Lung (tissue), 12 donors: ENCODE results near the gene JPH2. TPM values are rescaled to one million over a fixed set of nuclear protein-coding genes. Genes with fewer than 3 reads are reported as not detected.

Experiments
- ATAC-seq: fragments of 200-7000 bp; cut with Tn5 transposase; one replicate; pipeline ENCODE4 v1.9.1; 2020; ENCODE audit warnings: moderate number of reproducible peaks; ENCODE audit not compliant: insufficient read depth, low FRiP score
- DNase-seq, 3 donors: peaks; one replicate each; pipeline ENCODE4 v3.0.0-alpha.2; 2013 to 2017
- H3K27ac ChIP-seq, 2 donors: one replicate each; pipeline ENCODE4 v1.5.1; 2013; ENCODE audit warnings: mild to moderate bottlenecking in 2 of 2, moderate library complexity in 2 of 2, control low read depth in 1 of 2, inconsistent platforms in 1 of 2, low read depth in 1 of 2, low read length in 1 of 2
- H3K27me3 ChIP-seq, 3 donors: one replicate each; pipeline ENCODE4 v1.5.1; 2013; ENCODE audit warnings: low read length in 2 of 3; ENCODE audit not compliant: control insufficient read depth in 3 of 3, insufficient read depth in 3 of 3
- H3K36me3 ChIP-seq, 4 donors: one replicate each; pipeline ENCODE4 v1.5.1; 2013; ENCODE audit warnings: low read length in 4 of 4, mild to moderate bottlenecking in 1 of 4, moderate library complexity in 1 of 4; ENCODE audit not compliant: control insufficient read depth in 4 of 4, insufficient read depth in 4 of 4
- H3K4me1 ChIP-seq, 5 donors: one replicate each; pipeline ENCODE4 v1.5.1; 2013; ENCODE audit warnings: low read length in 5 of 5, mild to moderate bottlenecking in 2 of 5, moderate library complexity in 1 of 5; ENCODE audit not compliant: control insufficient read depth in 5 of 5, insufficient read depth in 5 of 5
- H3K4me3 ChIP-seq: one replicate; pipeline ENCODE4 v1.5.1; 2013; ENCODE audit warnings: mild to moderate bottlenecking, control low read depth, moderate library complexity
- H3K9ac ChIP-seq, 2 donors: one replicate each; pipeline ENCODE4 v1.5.1; 2013; ENCODE audit warnings: low read length in 2 of 2, control low read depth in 1 of 2; ENCODE audit not compliant: insufficient read depth in 1 of 2
- H3K9me3 ChIP-seq, 4 donors: one replicate each; pipeline ENCODE4 v1.5.1; 2013; ENCODE audit warnings: low read length in 3 of 4, mild to moderate bottlenecking in 1 of 4, moderate library complexity in 1 of 4; ENCODE audit not compliant: control insufficient read depth in 4 of 4, insufficient read depth in 3 of 4
- WGBS, 2 donors: extraction: QIAGEN DNeasy Blood & Tissue Kit; methylation state at CpG; one replicate each; pipeline ENCODE4 v1.1.7; 2013; 5-methylcytosine and 5-hydroxymethylcytosine counted together
- polyA plus RNA-seq, 2 donors: library from polyadenylated mRNA; stranded (reverse); fragments of 200-250 nt; gene quantifications; one replicate each; pipeline ENCODE4 v1.2.1, GENCODE V29; 2013
- total RNA-seq, 2 donors: library from RNA; depleted of rRNA in 1 of 2; stranded (reverse); fragments of >200 nt in 1 of 2; gene quantifications; one replicate each; pipeline ENCODE4 v1.2.1, GENCODE V29; 2014 to 2021
- TF ChIP-seq, protein P1 (sequence below): IDR thresholded peaks from 2 replicates; pipeline ENCODE4 v1.5.1; 2012; ENCODE audit warnings: mild to moderate bottlenecking; ENCODE audit errors: control extremely low read depth, extremely low read depth
- donor health status: control.
- donor health status: control.
- donor health status: Bipolar disorder and iron deficiency.
- donor health status: healthy.
- donor health status: DM: yes; HTN: yes; CAD: no.

The JPH2 gene
- total and polyA plus RNA-seq, 4 donors = 2.5 to 9.2 (median 2.7) TPM

DNA sequence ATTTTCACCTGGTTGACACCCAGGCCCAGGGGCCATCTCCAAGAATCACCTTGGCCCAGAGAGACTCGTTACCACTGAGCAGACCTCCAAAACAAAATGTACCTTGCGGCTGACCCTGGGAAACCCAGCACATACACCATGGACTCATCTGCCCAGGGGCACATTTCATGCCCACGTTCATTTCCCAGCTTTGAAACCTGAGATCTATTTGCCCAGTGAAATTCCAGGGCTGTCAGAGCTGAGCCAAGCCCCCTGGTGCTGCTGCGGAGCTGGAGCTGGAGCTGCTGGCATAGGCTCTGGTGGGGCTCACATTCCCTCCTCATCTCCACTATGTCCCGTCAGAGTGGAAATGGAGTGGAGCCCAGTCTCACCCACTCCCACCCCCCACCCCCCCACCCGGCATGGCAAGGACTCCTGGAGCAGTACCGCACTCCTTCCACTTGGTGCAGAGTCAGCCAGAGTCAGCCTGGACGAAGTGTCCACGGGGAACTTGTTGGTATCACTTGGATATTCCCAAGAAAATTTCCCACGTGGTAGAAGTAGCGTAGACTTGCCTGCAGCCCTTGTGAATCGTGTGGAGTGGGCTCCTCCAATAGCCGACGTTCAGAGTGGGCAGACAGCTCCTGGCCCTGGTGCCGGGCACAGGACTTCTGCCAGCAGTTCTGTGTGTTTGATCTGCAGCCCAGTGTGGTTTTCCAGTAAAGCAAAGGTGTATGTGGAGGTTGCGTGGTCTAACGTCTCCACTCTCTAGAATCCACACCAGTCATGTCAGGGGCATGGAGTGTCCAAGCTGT is 41.7 kb upstream of the JPH2 start:
- H3K9ac ChIP-seq = no peak overlapping the region
- no peak overlapping the region for H3K4me3 ChIP-seq
- peaks cover 0 to 3% (median 1%) of the 10 kb centered on the region in 4 donors for H3K36me3 ChIP-seq
- 72 to 82% methylated on average over 17 of the region's 17 CpGs for whole genome bisulfite sequencing, 2 donors
- ATAC-seq (no peak), DNase-seq (peak in 1 of 3 donors; percentile 26)
- TF ChIP-seq, protein P1, sequence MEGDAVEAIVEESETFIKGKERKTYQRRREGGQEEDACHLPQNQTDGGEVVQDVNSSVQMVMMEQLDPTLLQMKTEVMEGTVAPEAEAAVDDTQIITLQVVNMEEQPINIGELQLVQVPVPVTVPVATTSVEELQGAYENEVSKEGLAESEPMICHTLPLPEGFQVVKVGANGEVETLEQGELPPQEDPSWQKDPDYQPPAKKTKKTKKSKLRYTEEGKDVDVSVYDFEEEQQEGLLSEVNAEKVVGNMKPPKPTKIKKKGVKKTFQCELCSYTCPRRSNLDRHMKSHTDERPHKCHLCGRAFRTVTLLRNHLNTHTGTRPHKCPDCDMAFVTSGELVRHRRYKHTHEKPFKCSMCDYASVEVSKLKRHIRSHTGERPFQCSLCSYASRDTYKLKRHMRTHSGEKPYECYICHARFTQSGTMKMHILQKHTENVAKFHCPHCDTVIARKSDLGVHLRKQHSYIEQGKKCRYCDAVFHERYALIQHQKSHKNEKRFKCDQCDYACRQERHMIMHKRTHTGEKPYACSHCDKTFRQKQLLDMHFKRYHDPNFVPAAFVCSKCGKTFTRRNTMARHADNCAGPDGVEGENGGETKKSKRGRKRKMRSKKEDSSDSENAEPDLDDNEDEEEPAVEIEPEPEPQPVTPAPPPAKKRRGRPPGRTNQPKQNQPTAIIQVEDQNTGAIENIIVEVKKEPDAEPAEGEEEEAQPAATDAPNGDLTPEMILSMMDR = no peak
- peaks cover 0 to 3% (median 0%) of the 10 kb centered on the region in 5 donors for H3K4me1 ChIP-seq
- peaks cover 0 to 3% (median 0%) of the 10 kb centered on the region in 4 donors for H3K9me3 ChIP-seq
- no peaks in the 10 kb centered on the region for H3K27me3 ChIP-seq
- no peak overlapping the region for H3K27ac ChIP-seq

GRCh38 chr20:44224637-44225036 is 37.6 kb upstream of the JPH2 start:
- WGBS, 2 donors = 92% methylated on average over 5 of the region's 5 CpGs
- Histone ChIP-seq H3K4me1 (peaks cover 0 to 3% (median 0%) of the 10 kb centered on the region in 5 donors), H3K4me3 (no peak overlapping the region), H3K27me3 (no peaks in the 10 kb centered on the region), H3K9me3 (no peaks in the 10 kb centered on the region), H3K36me3 (peaks cover 0 to 3% (median 1%) of the 10 kb centered on the region in 4 donors), H3K27ac (no peak overlapping the region), H3K9ac (no peak overlapping the region)
- TF ChIP-seq, protein P1 = no peak
- DNase-seq (no peak), ATAC-seq (no peak)

GRCh38 chr20:44223721-44224120 is 36.7 kb upstream of the JPH2 start:
- H3K9ac ChIP-seq = no peak overlapping the region
- H3K4me1 ChIP-seq = peaks cover 0 to 3% (median 0%) of the 10 kb centered on the region in 5 donors
- no peaks in the 10 kb centered on the region for H3K9me3 ChIP-seq
- TF ChIP-seq, protein P1 = no peak
- H3K36me3 ChIP-seq = peaks cover 0 to 3% (median 1%) of the 10 kb centered on the region in 4 donors
- 85 to 94% methylated on average over 5 of the region's 5 CpGs for WGBS, 2 donors
- ATAC-seq = no peak
- DNase-seq = no peak
- no peak overlapping the region for H3K4me3 ChIP-seq
- no peaks in the 10 kb centered on the region for H3K27me3 ChIP-seq
- H3K27ac ChIP-seq = no peak overlapping the region
